ENCODE data around the gene PHACTR4. TPM values are rescaled to one million over a fixed set of nuclear protein-coding genes. Genes with fewer than 3 reads are reported as not detected.

The PHACTR4 gene
- total and polyA plus RNA-seq, 2 of the 8 experiments (the other 6 are each of a cell fraction or from before 2014, with no cell fraction given): 23.7 to 57.8 TPM

- no peak for TF ChIP-seq RFX5 (IDR thresholded peaks at IDR 0.05; ENCODE audit: borderline replicate concordance, low read depth, low read length)
- no peak for TF ChIP-seq CHD1 (IDR thresholded peaks at IDR 0.05; ENCODE audit: low read depth, low read length)
- TF ChIP-seq TAF1 (IDR thresholded peaks at IDR 0.05; ENCODE audit: low read depth, low read length): no peak; the same call in 1 of the 2 replicates
- no peak for TF ChIP-seq TEAD4 (IDR thresholded peaks at IDR 0.05; ENCODE audit: low read depth, low read length)
- TF ChIP-seq HDAC2 (IDR thresholded peaks at IDR 0.05; ENCODE audit: borderline replicate concordance in 1 of 2, low read depth in 2 of 2, low read length in 2 of 2): no peak
- TF ChIP-seq BCL11A (IDR thresholded peaks at IDR 0.05; ENCODE audit: low read depth in 2 of 2, low read length in 2 of 2): no peak
- TF ChIP-seq, protein P1, sequence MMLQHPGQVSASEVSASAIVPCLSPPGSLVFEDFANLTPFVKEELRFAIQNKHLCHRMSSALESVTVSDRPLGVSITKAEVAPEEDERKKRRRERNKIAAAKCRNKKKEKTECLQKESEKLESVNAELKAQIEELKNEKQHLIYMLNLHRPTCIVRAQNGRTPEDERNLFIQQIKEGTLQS (IDR thresholded peaks at IDR 0.05; ENCODE audit: insufficient read depth, low read depth, low read length): no peak
- TF ChIP-seq, protein P2, sequence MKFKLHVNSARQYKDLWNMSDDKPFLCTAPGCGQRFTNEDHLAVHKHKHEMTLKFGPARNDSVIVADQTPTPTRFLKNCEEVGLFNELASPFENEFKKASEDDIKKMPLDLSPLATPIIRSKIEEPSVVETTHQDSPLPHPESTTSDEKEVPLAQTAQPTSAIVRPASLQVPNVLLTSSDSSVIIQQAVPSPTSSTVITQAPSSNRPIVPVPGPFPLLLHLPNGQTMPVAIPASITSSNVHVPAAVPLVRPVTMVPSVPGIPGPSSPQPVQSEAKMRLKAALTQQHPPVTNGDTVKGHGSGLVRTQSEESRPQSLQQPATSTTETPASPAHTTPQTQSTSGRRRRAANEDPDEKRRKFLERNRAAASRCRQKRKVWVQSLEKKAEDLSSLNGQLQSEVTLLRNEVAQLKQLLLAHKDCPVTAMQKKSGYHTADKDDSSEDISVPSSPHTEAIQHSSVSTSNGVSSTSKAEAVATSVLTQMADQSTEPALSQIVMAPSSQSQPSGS (IDR thresholded peaks at IDR 0.05; ENCODE audit: low read length): no peak; the same call in 1 of the 2 replicates
- no peak for TF ChIP-seq SP2 (IDR thresholded peaks at IDR 0.05; ENCODE audit: low read length)
These were observed 141.5 kb downstream of the PHACTR4 start (continued) for GRCh38 chr1:28510970-28511440.

Measured in H1 (cell line).